HCT116 (cell line): ENCODE results near the gene PRKN. TPM values are rescaled to one million over a fixed set of nuclear protein-coding genes. Genes with fewer than 3 reads are reported as not detected.

Experiments used
- ATAC-seq: fragments of 200-7000 bp; cut with Tn5 transposase; 2 replicates; pipeline ENCODE4 v1.9.1; 2020; ENCODE audit warnings: mild to moderate bottlenecking, moderate library complexity
- BruUV-seq: library from RNA; stranded (reverse); fragments of 400-500 nt; replicated peaks from 2 replicates; lab custom pipeline; 2021; lab: Mats Ljungman, UMichigan
- CTCF ChIA-PET: fragments of 300-600 bp; sonication (Branson Sonifier 250); formaldehyde crosslinking; loops from one replicate; lab custom pipeline; 2021; ENCODE audit warnings: antibody characterized with exemption; lab: Charles Lee
- POLR2A ChIA-PET: fragments of 300-600, 350-600 bp; sonication (Branson Sonifier 250); formaldehyde crosslinking; loops from one replicate; lab custom pipeline; 2021; ENCODE audit warnings: antibody characterized with exemption; lab: Charles Lee
- RAD21 ChIA-PET, 2 experiments: fragments of 300-600 bp; sonication (Branson Sonifier 250); formaldehyde crosslinking; loops; one replicate each; lab custom pipeline; 2023; ENCODE audit warnings: low total read pairs in 2 of 2; ENCODE audit not compliant: uncharacterized antibody in 2 of 2, unreplicated experiment in 2 of 2, low non-redundant PET in 1 of 2; lab: Charles Lee
- DNase-seq: peaks from one replicate; pipeline ENCODE4 v3.0.0-alpha.2; 2010; ENCODE audit warnings: low read depth, low spot score
- H2AFZ ChIP-seq: fragments of 200-600 bp; shearing (Covaris generic), sonication (generic); 2 replicates; pipeline ENCODE4 v1.6.1; 2017; ENCODE audit warnings: low read depth, mixed run types, mixed read lengths, antibody characterized with exemption, low read length; ENCODE audit not compliant: poor library complexity, severe bottlenecking
- H3K27ac ChIP-seq: 2 replicates; pipeline ENCODE4 v1.5.1; 2012; ENCODE audit warnings: low read depth, low read length
- H3K27me3 ChIP-seq: fragments of 200-600 bp; sonication (generic); 2 replicates; pipeline ENCODE4 v1.6.1; 2016; ENCODE audit warnings: mixed run types, low read length, mixed read lengths; ENCODE audit not compliant: insufficient read depth
- H3K36me3 ChIP-seq, 2 experiments: fragments of 200-500 bp in 1 of 2; fragments of 200-600 bp in 1 of 2; sonication (Bioruptor generic) in 1 of 2; sonication (generic) in 1 of 2; 2 replicates each; pipeline versions ENCODE4 v1.5.1 to v1.6.1; 2014 to 2016; ENCODE audit warnings: low read length in 2 of 2, inconsistent platforms in 1 of 2, mixed read lengths in 1 of 2, mixed run types in 1 of 2; ENCODE audit not compliant: insufficient read depth in 2 of 2, control insufficient read depth in 1 of 2
- H3K4me1 ChIP-seq, 2 experiments: fragments of 200-600 bp in 1 of 2; sonication (generic) in 1 of 2; 2 replicates each; pipeline versions ENCODE4 v1.5.1 to v1.6.1; 2012 to 2017; ENCODE audit warnings: low read length in 2 of 2, inconsistent platforms in 1 of 2, mild to moderate bottlenecking in 1 of 2, mixed read lengths in 1 of 2, mixed run types in 1 of 2, moderate library complexity in 1 of 2; ENCODE audit not compliant: insufficient read depth in 2 of 2, control insufficient read depth in 1 of 2
- H3K4me2 ChIP-seq: fragments of 200-600 bp; sonication (generic); 2 replicates; pipeline ENCODE4 v1.6.1; 2017; ENCODE audit warnings: mixed run types, low read length, mixed read lengths
- H3K4me3 ChIP-seq, 2 experiments: fragments of 200-600 bp in 1 of 2; sonication (generic) in 1 of 2; replicated peaks in 1 of 2; 2 replicates each; pipeline ENCODE4 v1.5.1; 2011 to 2016; ENCODE audit warnings: low read length in 2 of 2, control low read depth in 1 of 2, low read depth in 1 of 2, mild to moderate bottlenecking in 1 of 2, mixed read lengths in 1 of 2, mixed run types in 1 of 2
- H3K79me2 ChIP-seq: fragments of 200-600 bp; sonication (generic); 2 replicates; pipeline ENCODE4 v1.6.1; 2017; ENCODE audit warnings: mild to moderate bottlenecking, mixed run types, low read length, moderate library complexity, mixed read lengths; ENCODE audit not compliant: insufficient read depth
- H3K9ac ChIP-seq: fragments of 200-600 bp; sonication (generic); 2 replicates; pipeline ENCODE4 v1.6.1; 2016; ENCODE audit warnings: low read length, mixed read lengths
- H3K9me2 ChIP-seq: fragments of 200-600 bp; sonication (generic), shearing (Covaris generic); 2 replicates; pipeline ENCODE4 v1.6.1; 2017; ENCODE audit warnings: mixed run types, mild to moderate bottlenecking, moderate library complexity; ENCODE audit not compliant: insufficient read depth
- H3K9me3 ChIP-seq, 2 experiments: fragments of 200-500 bp in 1 of 2; fragments of 200-600 bp in 1 of 2; sonication (Bioruptor generic) in 1 of 2; sonication (generic) in 1 of 2; 2 replicates each; pipeline ENCODE4 v1.6.1; 2014 to 2017; ENCODE audit warnings: low read length in 2 of 2, mixed read lengths in 2 of 2, inconsistent platforms in 1 of 2, low read depth in 1 of 2, mild to moderate bottlenecking in 1 of 2, mixed run types in 1 of 2, moderate library complexity in 1 of 2; ENCODE audit not compliant: control insufficient read depth in 1 of 2, insufficient read depth in 1 of 2
- H4K20me1 ChIP-seq: fragments of 200-600 bp; sonication (generic), shearing (Covaris generic); 2 replicates; pipeline ENCODE4 v1.6.1; 2017; ENCODE audit warnings: mixed run types, mild to moderate bottlenecking, moderate library complexity; ENCODE audit not compliant: insufficient read depth
- ELF1 ChIP-seq: IDR thresholded peaks from 2 replicates; pipeline ENCODE4 v1.6.1; 2012; ENCODE audit warnings: low read depth, borderline replicate concordance
- EZH2 ChIP-seq: fragments of 200-600 bp; sonication (generic); IDR thresholded peaks from 2 replicates; pipeline ENCODE4 v1.6.1; 2017; ENCODE audit warnings: antibody characterized with exemption, mixed run types
- EZH2phosphoT487 ChIP-seq: fragments of 200-600 bp; IDR thresholded peaks from 2 replicates; pipeline ENCODE4 v1.6.1; 2018; ENCODE audit warnings: antibody characterized with exemption, borderline replicate concordance
- FOSL1 ChIP-seq: IDR thresholded peaks from 2 replicates; pipeline ENCODE4 v1.6.1; 2012; ENCODE audit warnings: low read depth
- JUND ChIP-seq: IDR thresholded peaks from 2 replicates; pipeline ENCODE4 v1.6.1; 2012
- POLR2A ChIP-seq: IDR thresholded peaks from 2 replicates; pipeline ENCODE4 v1.7.0; 2011; ENCODE audit warnings: borderline replicate concordance; ENCODE audit not compliant: insufficient read depth, insufficient read length; ENCODE audit errors: extremely low read depth
- POLR2AphosphoS5 ChIP-seq: IDR thresholded peaks from 2 replicates; pipeline ENCODE4 v1.6.1; 2011; ENCODE audit warnings: mild to moderate bottlenecking, low read depth, low read length, moderate library complexity
- SRF ChIP-seq: IDR thresholded peaks from 2 replicates; pipeline ENCODE4 v1.6.1; 2012; ENCODE audit warnings: low read depth
- YY1 ChIP-seq: IDR thresholded peaks from 2 replicates; pipeline ENCODE4 v1.6.1; 2011; ENCODE audit warnings: low read length, low read depth, moderate library complexity, mild to moderate bottlenecking; ENCODE audit not compliant: insufficient replicate concordance; ENCODE audit errors: extremely low read depth
- intact Hi-C: fragments of 100-400 bp; cut with micrococcal nuclease; formaldehyde crosslinking; loops from 2 replicates; pipeline ENCODE4 v1.10.0; 2022
- total RNA-seq: library from RNA; stranded (reverse); gene quantifications from one replicate; pipeline ENCODE4 v1.2.1, GENCODE V29; 2021; ENCODE audit not compliant: unreplicated experiment
- TF ChIP-seq, protein P1 (sequence below), 3 experiments: fragments of 200-600 bp in 1 of 3; sonication (generic) in 1 of 3; IDR thresholded peaks in 2 of 3; conservative IDR thresholded peaks in 1 of 3; 2 replicates each; pipeline ENCODE4 v1.5.1; 2012 to 2017; ENCODE audit warnings: low read depth in 2 of 3, low read length in 2 of 3, antibody characterized with exemption in 1 of 3, borderline replicate concordance in 1 of 3, control low read depth in 1 of 3, mild to moderate bottlenecking in 1 of 3, mixed read lengths in 1 of 3, mixed run types in 1 of 3, moderate library complexity in 1 of 3; ENCODE audit not compliant: insufficient read depth in 1 of 3
- TF ChIP-seq, protein P2 (sequence below): IDR thresholded peaks from 2 replicates; pipeline ENCODE4 v1.6.1; 2012
- TF ChIP-seq, protein P3 (sequence below): IDR thresholded peaks from 2 replicates; pipeline ENCODE4 v1.6.1; 2012; ENCODE audit warnings: low read depth

The PRKN gene
- total RNA-seq, 1 experiment from 2014 or later, result 2.6 TPM

DNA sequence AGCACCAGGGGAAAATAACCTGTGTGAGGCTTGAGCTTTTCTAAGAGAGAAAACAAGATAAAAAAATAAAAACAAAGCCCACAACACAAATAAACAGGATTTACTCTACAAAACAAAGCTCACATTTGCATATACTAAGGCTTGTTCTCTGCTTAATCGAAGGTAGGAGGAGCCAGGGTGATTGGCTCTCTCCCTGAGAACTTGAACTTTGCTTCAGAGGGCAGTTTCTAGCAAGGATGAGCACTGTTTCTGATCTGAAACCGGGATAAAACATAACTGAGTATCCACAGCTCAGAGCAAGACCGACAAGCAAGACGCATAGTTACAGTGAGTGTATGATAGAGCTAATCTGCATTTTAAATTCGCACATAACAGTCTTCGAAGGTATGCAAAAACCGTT lies 200.6 kb downstream of the PRKN start:
- H3K36me3 ChIP-seq, result no peaks in the 10 kb centered on the region
- no peak overlapping the region for H2AFZ ChIP-seq
- no peaks in the 10 kb centered on the region for H3K27me3 ChIP-seq
- no peak overlapping the region for H3K27ac ChIP-seq
- TF ChIP-seq POLR2AphosphoS5 (no peak), YY1 (no peak), JUND (no peak)
- TF ChIP-seq, protein P1, sequence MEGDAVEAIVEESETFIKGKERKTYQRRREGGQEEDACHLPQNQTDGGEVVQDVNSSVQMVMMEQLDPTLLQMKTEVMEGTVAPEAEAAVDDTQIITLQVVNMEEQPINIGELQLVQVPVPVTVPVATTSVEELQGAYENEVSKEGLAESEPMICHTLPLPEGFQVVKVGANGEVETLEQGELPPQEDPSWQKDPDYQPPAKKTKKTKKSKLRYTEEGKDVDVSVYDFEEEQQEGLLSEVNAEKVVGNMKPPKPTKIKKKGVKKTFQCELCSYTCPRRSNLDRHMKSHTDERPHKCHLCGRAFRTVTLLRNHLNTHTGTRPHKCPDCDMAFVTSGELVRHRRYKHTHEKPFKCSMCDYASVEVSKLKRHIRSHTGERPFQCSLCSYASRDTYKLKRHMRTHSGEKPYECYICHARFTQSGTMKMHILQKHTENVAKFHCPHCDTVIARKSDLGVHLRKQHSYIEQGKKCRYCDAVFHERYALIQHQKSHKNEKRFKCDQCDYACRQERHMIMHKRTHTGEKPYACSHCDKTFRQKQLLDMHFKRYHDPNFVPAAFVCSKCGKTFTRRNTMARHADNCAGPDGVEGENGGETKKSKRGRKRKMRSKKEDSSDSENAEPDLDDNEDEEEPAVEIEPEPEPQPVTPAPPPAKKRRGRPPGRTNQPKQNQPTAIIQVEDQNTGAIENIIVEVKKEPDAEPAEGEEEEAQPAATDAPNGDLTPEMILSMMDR (IDR thresholded peaks at IDR 0.05 in 2 of 3, conservative IDR thresholded peaks at IDR 0.05 in 1 of 3; ENCODE audit: borderline replicate concordance in 1 of 3, insufficient read depth in 1 of 3, low read depth in 2 of 3, low read length in 2 of 3), result no peak
- DNase-seq (no peak), ATAC-seq (no peak)
- no peak overlapping the region for H3K4me3 ChIP-seq
- H3K9me3 ChIP-seq, result no peaks in the 10 kb centered on the region
- ChIA-PET POLR2A (no interaction called here), CTCF (no interaction called here), RAD21 (no interaction called here)
- H4K20me1 ChIP-seq, result no peaks in the 10 kb centered on the region
- H3K4me1 ChIP-seq, result no peaks in the 10 kb centered on the region
- H3K4me2 ChIP-seq, result no peak overlapping the region
- BruUV-seq, result no TSS peak
- intact Hi-C loops, result no loop called here
- H3K79me2 ChIP-seq, result no peaks in the 10 kb centered on the region
- no peaks in the 10 kb centered on the region for H3K9me2 ChIP-seq
- no peak overlapping the region for H3K9ac ChIP-seq

DNA sequence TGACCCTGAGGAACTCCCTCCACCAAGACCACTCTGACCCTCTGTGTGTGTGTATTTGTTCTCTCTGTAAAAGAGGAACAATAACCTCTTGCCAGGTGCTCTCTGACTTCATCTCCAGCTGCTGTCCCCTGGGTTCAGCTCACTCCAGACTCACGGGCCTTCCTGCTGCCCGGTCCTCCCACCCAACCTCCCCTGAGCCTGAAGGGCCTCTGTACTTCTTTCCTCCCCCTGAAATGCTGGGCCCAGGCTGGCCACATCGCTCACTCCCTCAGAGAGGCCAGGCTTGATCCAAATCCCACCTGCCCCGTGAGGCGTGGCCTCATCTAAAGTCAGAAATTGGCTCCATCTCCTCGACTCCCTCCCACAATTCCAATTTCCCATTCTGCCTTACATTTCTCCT lies 202.4 kb downstream of the PRKN start:
- no peaks in the 10 kb centered on the region for H3K79me2 ChIP-seq
- no peak overlapping the region for H2AFZ ChIP-seq
- no peaks in the 10 kb centered on the region for H4K20me1 ChIP-seq
- DNase-seq (no peak), ATAC-seq (no peak)
- no peak overlapping the region for H3K27ac ChIP-seq
- no peaks in the 10 kb centered on the region for H3K9me2 ChIP-seq
- no TSS peak for BruUV-seq
- H3K4me3 ChIP-seq, result no peak overlapping the region
- ChIA-PET RAD21 (no interaction called here), CTCF (no interaction called here), POLR2A (no interaction called here)
- no peak overlapping the region for H3K9ac ChIP-seq
- no peaks in the 10 kb centered on the region for H3K27me3 ChIP-seq
- H3K36me3 ChIP-seq, result no peaks in the 10 kb centered on the region
- intact Hi-C loops, result no loop called here
- H3K9me3 ChIP-seq, result no peaks in the 10 kb centered on the region
- no peak overlapping the region for H3K4me2 ChIP-seq
- H3K4me1 ChIP-seq, result no peaks in the 10 kb centered on the region
- TF ChIP-seq EZH2phosphoT487 (no peak), FOSL1 (no peak), YY1 (no peak), EZH2 (no peak), SRF (no peak), POLR2A (no peak), ELF1 (no peak)
- TF ChIP-seq, protein P2, sequence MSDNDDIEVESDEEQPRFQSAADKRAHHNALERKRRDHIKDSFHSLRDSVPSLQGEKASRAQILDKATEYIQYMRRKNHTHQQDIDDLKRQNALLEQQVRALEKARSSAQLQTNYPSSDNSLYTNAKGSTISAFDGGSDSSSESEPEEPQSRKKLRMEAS, result no peak
- TF ChIP-seq, protein P3, sequence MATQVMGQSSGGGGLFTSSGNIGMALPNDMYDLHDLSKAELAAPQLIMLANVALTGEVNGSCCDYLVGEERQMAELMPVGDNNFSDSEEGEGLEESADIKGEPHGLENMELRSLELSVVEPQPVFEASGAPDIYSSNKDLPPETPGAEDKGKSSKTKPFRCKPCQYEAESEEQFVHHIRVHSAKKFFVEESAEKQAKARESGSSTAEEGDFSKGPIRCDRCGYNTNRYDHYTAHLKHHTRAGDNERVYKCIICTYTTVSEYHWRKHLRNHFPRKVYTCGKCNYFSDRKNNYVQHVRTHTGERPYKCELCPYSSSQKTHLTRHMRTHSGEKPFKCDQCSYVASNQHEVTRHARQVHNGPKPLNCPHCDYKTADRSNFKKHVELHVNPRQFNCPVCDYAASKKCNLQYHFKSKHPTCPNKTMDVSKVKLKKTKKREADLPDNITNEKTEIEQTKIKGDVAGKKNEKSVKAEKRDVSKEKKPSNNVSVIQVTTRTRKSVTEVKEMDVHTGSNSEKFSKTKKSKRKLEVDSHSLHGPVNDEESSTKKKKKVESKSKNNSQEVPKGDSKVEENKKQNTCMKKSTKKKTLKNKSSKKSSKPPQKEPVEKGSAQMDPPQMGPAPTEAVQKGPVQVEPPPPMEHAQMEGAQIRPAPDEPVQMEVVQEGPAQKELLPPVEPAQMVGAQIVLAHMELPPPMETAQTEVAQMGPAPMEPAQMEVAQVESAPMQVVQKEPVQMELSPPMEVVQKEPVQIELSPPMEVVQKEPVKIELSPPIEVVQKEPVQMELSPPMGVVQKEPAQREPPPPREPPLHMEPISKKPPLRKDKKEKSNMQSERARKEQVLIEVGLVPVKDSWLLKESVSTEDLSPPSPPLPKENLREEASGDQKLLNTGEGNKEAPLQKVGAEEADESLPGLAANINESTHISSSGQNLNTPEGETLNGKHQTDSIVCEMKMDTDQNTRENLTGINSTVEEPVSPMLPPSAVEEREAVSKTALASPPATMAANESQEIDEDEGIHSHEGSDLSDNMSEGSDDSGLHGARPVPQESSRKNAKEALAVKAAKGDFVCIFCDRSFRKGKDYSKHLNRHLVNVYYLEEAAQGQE, result no peak
- TF ChIP-seq, protein P1 (IDR thresholded peaks at IDR 0.05 in 2 of 3, conservative IDR thresholded peaks at IDR 0.05 in 1 of 3; ENCODE audit: borderline replicate concordance in 1 of 3, insufficient read depth in 1 of 3, low read depth in 2 of 3, low read length in 2 of 3), result no peak
